Heart right ventricle (tissue), 16 donors: Measurements from ENCODE around the gene SETD3. TPM values are rescaled to one million over a fixed set of nuclear protein-coding genes. Genes with fewer than 3 reads are reported as not detected.

Source experiments
- ATAC-seq, 8 donors: fragments of 200-7000 bp; cut with Tn5 transposase; one replicate each; pipeline ENCODE4 v1.9.1; 2020; ENCODE audit warnings: mild to moderate bottlenecking in 8 of 8, moderate library complexity in 8 of 8, moderate number of reproducible peaks in 1 of 8
- DNase-seq, 2 donors: peaks; one replicate each; pipeline ENCODE4 v3.0.0-alpha.2; 2020
- H3K27ac ChIP-seq, 10 donors: fragments of 200-600 bp; sonication (generic) in 2 of 10; one replicate each; pipeline versions ENCODE4 v1.5.0 to v1.8.0; 2020 to 2022; ENCODE audit warnings: mild to moderate bottlenecking in 3 of 10
- H3K27me3 ChIP-seq, 7 donors: fragments of 200-600 bp; one replicate each; pipeline ENCODE4 v1.8.0; 2021 to 2022; ENCODE audit warnings: mild to moderate bottlenecking in 2 of 7
- H3K36me3 ChIP-seq, 9 donors: fragments of 200-600 bp; sonication (generic) in 1 of 9; one replicate each; pipeline versions ENCODE4 v1.5.0 to v1.8.0; 2020 to 2022; ENCODE audit warnings: mild to moderate bottlenecking in 2 of 9
- H3K4me1 ChIP-seq, 9 donors: fragments of 200-600 bp; sonication (generic) in 1 of 9; one replicate each; pipeline versions ENCODE4 v1.5.0 to v1.8.0; 2020 to 2022; ENCODE audit warnings: mild to moderate bottlenecking in 4 of 9
- H3K4me3 ChIP-seq, 10 donors: fragments of 200-600 bp; sonication (generic) in 2 of 10; one replicate each; pipeline versions ENCODE4 v1.5.0 to v1.8.0; 2020 to 2022; ENCODE audit warnings: mild to moderate bottlenecking in 7 of 10, moderate library complexity in 2 of 10
- H3K9me3 ChIP-seq, 11 donors: fragments of 200-600 bp in 10 of 11; sonication (generic) in 2 of 11; one replicate each; pipeline versions ENCODE4 v1.5.0 to v1.8.0; 2013 to 2022; ENCODE audit warnings: mild to moderate bottlenecking in 2 of 11, control low read depth in 1 of 11, moderate library complexity in 1 of 11
- WGBS, 2 donors: extraction: QIAGEN DNeasy Blood & Tissue Kit; methylation state at CpG; one replicate each; pipeline ENCODE4 v1.1.7; 2013; ENCODE audit warnings: inconsistent platforms in 1 of 2; 5-methylcytosine and 5-hydroxymethylcytosine counted together
- intact Hi-C, 10 donors: fragments of 100-400 bp; cut with DNase I; formaldehyde crosslinking; loops; one replicate each; pipeline versions ENCODE4 v1.11.1 to v1.14.2; 2022
- polyA plus RNA-seq, 2 donors: library from polyadenylated mRNA; stranded (reverse); fragments of 200-250 nt; gene quantifications; one replicate each; pipeline ENCODE4 v1.2.3, GENCODE V29; 2013
- total RNA-seq, 10 donors: library from RNA; stranded (reverse); fragmentation: NEBNext Ultra II Directional in 3 of 10; extraction: Animal tissue kit (Norgen Biotek cat#: 25700) in 3 of 10; gene quantifications; one replicate each; pipeline versions ENCODE4 v1.2.1 to v1.2.4, GENCODE V29; 2021 to 2023
- TF ChIP-seq, protein P1 (sequence below), 9 donors: fragments of 200-600 bp; sonication (generic) in 2 of 9; IDR thresholded peaks; one replicate each; pipeline versions ENCODE4 v1.5.0 to v1.8.0; 2021 to 2022; ENCODE audit warnings: antibody characterized with exemption in 9 of 9, mild to moderate bottlenecking in 5 of 9, moderate library complexity in 1 of 9
- donor health status: Arrhythmogenic right ventricular cardiomyopathy.
- donor health status: ischemic (EF 13 %, LVEDD 7.1; RV severe dilation, severe dysfunction).
- donor health status: healthy with polysubstance abuse.
- donor health status: DM: no; HTN: yes; CAD: no.
- donor health status: DM: no; HTN: no; CAD: no.
- donor health status: ischemic (EF 25% LVEDD 6.9; RV normal size, moderate dysfunction).
- donor health status: ischemic (EF 25% LVEDD 5.7; RV mildly dilated, moderate dysfunction).
- donor health status: healthy.
- donor health status: DM: yes; HTN: yes; CAD: no.
- donor health status: Ischemic cardiomyopathy.
- donor health status: ischemic (EF 35%, LVEDD 5.7; RV mildly dilated, moderate dysfunction).
- donor health status: nonischemic (EF 11% LVEDD 7.7; RV severe dilation, severe dysfunction).
- donor health status: DM: yes; HTN: yes; CAD: no.
- donor health status: PGD.
- donor health status: ischemic (EF 29% LVEDD 5.4; RV normal size, mild dysfunction).
- donor health status: nonischemic (EF 23%, LVEDD 6.1; RV moderate dilation, normal function).

SETD3 gene
- total and polyA plus RNA-seq, 12 donors = 35.0 to 129 (median 106) TPM

DNA sequence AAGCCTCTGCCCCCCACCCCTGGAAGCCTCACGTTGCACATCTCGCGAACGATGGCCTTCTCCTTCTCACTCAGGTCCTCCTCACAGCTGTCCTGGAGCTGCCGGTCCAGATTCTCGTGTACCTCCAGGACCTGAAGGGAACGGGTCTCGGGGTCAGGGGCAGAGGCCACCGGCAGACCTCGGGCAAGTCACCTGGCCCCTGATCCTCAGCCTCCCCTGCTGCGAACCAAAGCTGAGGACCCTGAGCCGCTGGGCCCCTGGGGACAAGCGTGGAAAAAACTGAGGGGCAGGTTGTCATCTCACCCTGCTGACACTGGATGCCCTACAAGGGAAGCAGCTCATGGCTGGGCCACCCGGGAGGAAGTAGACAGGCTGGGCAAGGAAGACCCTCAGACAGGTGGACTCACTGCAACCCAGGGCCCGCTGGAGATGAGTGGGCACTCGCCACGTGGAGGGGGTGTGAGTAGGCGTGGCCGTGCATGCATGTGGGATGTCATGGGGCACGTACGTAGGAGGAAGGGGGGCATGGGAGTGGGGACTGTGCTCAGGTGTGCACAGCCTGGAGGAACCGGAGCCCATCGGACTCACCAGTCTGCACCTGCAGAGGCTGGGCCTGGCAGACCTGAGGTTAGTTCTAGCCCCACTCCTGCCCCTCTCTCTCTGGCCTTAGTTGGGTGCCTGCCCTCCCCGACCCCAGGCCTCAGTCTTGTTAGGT is 35.7 kb upstream of the SETD3 start:
- WGBS, 2 donors = 79 to 86% methylated on average over 24 of the region's 24 CpGs
- Histone ChIP-seq H3K27ac (no peak overlapping the region), H3K9me3 (no peaks in the 10 kb centered on the region), H3K4me1 (peaks cover 0 to 21% (median 6%) of the 10 kb centered on the region in 9 donors), H3K4me3 (no peak overlapping the region), H3K36me3 (peaks cover 0 to 59% (median 0%) of the 10 kb centered on the region in 9 donors), H3K27me3 (no peaks in the 10 kb centered on the region)
- ATAC-seq (no peak), DNase-seq (no peak)
- TF ChIP-seq, protein P1, sequence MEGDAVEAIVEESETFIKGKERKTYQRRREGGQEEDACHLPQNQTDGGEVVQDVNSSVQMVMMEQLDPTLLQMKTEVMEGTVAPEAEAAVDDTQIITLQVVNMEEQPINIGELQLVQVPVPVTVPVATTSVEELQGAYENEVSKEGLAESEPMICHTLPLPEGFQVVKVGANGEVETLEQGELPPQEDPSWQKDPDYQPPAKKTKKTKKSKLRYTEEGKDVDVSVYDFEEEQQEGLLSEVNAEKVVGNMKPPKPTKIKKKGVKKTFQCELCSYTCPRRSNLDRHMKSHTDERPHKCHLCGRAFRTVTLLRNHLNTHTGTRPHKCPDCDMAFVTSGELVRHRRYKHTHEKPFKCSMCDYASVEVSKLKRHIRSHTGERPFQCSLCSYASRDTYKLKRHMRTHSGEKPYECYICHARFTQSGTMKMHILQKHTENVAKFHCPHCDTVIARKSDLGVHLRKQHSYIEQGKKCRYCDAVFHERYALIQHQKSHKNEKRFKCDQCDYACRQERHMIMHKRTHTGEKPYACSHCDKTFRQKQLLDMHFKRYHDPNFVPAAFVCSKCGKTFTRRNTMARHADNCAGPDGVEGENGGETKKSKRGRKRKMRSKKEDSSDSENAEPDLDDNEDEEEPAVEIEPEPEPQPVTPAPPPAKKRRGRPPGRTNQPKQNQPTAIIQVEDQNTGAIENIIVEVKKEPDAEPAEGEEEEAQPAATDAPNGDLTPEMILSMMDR (IDR thresholded peaks at IDR 0.05) = no peak
- intact Hi-C loops = loop anchor here in 3 of 10 donors (2.0 to 10.0 kb wide), 2 partner anchors 108 to 368 kb away; no protein-coding TSS in a partner anchor

DNA sequence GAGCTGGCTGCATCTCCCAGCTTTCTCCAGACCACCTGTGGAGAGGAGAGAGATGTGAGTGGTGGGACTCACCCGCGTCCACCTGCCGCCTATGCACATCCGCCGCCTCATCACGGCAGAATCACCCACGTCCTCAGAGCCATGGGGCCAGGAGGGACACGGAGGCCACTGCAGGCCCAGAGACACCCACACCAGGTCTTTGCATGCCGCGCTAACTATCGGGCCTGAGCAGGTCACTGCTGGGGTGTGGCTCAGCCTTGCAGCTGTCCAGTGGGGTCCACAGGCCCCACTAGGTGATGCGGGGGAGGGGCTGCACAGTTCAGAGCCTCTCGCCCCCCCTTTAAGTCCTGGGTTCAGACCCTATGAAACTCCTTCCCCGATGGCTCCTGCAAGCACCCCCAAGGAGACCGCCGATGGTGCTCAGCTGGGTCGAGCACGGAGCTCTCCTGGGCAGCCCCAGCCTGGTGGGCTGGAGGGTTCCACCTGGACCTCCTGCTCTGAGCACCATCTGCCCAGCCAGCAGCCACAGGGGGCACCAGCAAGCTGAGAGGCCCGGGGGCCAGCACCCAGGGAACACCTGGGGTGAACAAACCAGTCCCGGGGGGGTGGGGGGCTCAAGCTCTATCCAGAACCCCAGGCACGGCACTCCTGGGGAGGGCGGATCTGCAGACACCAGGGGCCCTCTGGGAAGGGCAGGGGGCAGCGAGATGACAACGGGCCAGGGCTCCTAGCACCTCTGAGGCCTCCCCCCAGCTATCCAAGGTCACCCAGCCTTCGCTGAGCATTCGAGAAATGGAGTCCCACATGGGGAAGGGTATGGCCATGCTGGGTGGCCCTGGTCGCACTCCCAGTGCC is 34.9 kb upstream of the SETD3 start:
- H3K9me3 ChIP-seq = no peaks in the 10 kb centered on the region
- TF ChIP-seq, protein P1 (IDR thresholded peaks at IDR 0.05) = no peak
- WGBS, 2 donors = 88 to 91% methylated on average over 27 of the region's 27 CpGs
- intact Hi-C loops = loop anchor here in 3 of 10 donors (2.0 to 10.0 kb wide), 2 partner anchors 109 to 369 kb away; no protein-coding TSS in a partner anchor
- H3K4me1 ChIP-seq = peaks cover 2 to 28% (median 6%) of the 10 kb centered on the region in 9 donors
- no peak overlapping the region for H3K27ac ChIP-seq
- peaks cover 0 to 60% (median 0%) of the 10 kb centered on the region in 9 donors for H3K36me3 ChIP-seq
- H3K27me3 ChIP-seq = no peaks in the 10 kb centered on the region
- ATAC-seq (no peak), DNase-seq (no peak)
- no peak overlapping the region for H3K4me3 ChIP-seq

DNA sequence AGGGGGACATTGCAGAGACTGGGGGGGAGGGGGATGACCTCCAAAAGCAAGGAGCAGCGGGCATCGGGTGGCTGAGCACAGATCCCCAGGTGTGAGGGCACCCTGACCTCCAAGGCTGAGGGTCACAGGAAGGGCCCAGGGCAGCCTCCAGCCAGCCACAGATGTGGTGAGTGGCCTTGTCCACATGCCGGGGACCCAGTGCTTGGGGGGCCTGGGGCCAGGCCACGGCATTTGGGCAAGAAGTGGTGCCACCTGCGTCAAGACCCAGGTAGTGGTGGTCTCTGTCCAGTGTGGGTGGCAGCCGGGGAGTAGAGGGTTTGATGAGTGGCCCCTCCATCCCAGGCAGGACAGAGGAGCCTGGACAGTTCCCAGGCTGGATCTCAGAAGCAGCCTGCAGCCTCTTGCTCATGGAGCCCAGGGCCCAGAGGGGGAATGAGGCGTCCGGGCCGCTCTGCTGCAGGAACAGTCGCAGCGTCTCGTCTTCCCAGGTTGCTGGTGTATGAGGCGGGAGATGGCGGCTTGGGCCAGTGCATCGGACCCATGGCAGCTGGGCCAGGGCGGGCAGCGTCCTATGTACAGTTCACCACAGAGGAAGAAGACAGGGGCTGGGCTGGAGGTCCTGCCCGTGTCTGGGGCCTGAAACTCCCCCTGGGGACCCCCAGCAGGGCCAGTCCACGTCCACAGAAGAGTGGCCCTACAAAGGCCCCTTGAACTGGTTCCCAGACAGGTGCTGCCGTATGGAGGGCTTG is 34.1 kb upstream of the SETD3 start:
- no peaks in the 10 kb centered on the region for H3K27me3 ChIP-seq
- H3K27ac ChIP-seq = no peak overlapping the region
- ATAC-seq (no peak), DNase-seq (no peak)
- WGBS, 2 donors = 89 to 91% methylated on average over 20 of the region's 20 CpGs
- TF ChIP-seq, protein P1 (IDR thresholded peaks at IDR 0.05) = no peak
- no peaks in the 10 kb centered on the region for H3K9me3 ChIP-seq
- intact Hi-C loops = loop anchor here in 2 of 10 donors (10.0 kb wide), 1 partner anchor 370 kb away; no protein-coding TSS in a partner anchor
- H3K4me1 ChIP-seq = peaks cover 2 to 28% (median 6%) of the 10 kb centered on the region in 9 donors
- H3K4me3 ChIP-seq = no peak overlapping the region
- H3K36me3 ChIP-seq = peaks cover 0 to 65% (median 0%) of the 10 kb centered on the region in 9 donors
